HG02763 (cell line): ENCODE results near the gene OR8B8.
A peak's percentile ranks its signal among the peaks of the same experiment; 100 is the strongest.
"Not testable (repeated sequence)": the region's sequence is repeated elsewhere in the genome, so short reads cannot be mapped to it uniquely, and the experiment has no call there.

ENCODE experiments used
- ATAC-seq: cut with Tn5 transposase; IDR thresholded peaks from one replicate; pipeline ENCODE4 v1.9.1; 2021; ENCODE audit warnings: mild to moderate bottlenecking, moderate library complexity; ENCODE audit not compliant: unreplicated experiment

Gene OR8B8

GRCh38 chr11:124442442-124442841 is 3.1 kb downstream of the OR8B8 start:
- ATAC-seq = no peak

GRCh38 chr11:124441519-124441918 is 4.0 kb downstream of the OR8B8 start:
- ATAC-seq = no peak

DNA sequence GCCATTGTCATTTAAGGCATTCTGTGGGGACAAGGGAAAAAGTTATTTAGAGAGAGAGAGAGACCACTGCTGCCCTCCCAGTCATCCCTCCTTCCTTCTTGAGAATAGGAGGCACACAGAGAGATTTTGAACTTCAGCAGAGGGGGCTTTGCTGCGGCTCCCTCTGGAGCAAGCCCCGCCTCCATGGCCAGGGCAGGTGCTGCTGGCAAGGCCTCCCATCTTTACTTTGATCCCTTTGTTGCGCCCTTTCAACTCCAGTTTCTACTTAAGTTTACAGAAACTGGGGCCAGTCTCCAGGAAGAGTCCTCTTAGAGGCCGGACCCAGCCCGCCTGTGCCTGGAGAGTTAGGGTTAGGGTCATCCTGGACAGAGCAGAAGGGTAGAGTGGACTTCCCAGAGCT is 4.4 kb downstream of the OR8B8 start:
- ATAC-seq = no peak

- no peak for ATAC-seq
Observed at GRCh38 chr11:124440608-124441007, 4.9 kb downstream of the OR8B8 start.

DNA sequence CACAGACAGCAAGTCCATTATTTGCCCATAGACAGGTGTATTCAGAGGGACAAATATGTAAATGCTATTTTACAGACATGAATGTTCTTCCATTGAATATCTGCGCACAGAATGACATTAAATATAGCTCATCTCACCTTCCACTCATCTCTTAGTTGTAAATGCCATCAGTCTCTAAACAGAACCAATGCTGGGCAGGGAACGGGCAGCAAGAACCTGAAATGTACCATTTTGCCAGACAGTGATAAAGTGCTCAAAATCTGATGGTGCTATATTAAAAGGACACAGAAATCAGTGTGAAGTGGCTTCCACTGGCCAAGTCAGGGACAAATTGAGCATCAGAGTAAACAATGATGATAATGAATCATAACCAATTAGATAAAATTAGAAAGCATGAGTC is 10.8 kb downstream of the OR8B8 start:
- no peak for ATAC-seq

- ATAC-seq = no peak
Observed at GRCh38 chr11:124429599-124429998, 15.9 kb downstream of the OR8B8 start.

DNA sequence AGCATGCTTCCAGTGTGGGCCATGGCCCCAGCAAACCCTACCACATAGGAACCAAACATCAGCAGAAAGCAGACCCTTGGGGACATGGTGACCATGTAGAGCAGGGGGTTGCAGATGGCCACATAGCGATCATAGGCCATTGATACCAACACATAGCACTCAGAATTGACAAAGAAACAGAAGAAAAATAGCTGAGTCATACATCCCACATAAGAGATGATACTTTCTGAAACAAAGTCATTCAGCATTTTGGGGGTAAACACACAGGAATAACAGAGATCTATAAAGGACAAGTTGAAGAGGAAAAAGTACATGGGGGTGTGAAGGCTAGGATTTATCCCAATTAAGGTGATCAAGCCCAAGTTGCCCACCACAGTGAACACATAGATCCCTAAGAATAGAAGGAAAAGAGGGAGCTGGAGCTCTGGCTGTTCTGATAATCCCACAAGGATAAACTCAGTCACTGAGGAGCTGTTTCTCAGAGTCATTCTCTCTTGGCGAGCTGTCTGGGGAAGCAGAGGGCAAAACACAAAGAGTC is 21.0 kb downstream of the OR8B8 start, which contains the start of gene OR8B4:
OR8B4 (minus strand) TSS at position 488 of the 538 bp plus-strand sequence; CDS start at position 488, 0 bp downstream.
- no peak for ATAC-seq

DNA sequence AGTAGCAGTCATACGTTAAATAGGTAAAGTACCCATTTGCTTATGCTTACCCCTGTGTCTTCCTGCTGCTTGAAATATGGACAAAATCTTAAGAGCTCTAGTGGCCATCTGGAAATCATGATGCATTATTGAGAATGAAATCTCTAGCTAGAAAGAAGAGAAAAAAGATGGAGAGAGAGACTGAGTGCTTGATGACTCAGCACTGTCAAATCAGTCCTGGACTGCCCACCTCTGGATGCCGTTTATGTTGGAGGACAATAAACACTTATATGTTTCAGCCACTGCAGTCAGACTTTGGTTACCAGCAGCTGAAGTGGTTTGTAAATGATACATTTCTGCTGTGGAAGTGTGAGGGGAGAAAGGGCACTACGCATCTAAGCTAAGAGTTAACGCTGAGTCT is 24.5 kb downstream of the OR8B8 start:
- no peak for ATAC-seq

DNA sequence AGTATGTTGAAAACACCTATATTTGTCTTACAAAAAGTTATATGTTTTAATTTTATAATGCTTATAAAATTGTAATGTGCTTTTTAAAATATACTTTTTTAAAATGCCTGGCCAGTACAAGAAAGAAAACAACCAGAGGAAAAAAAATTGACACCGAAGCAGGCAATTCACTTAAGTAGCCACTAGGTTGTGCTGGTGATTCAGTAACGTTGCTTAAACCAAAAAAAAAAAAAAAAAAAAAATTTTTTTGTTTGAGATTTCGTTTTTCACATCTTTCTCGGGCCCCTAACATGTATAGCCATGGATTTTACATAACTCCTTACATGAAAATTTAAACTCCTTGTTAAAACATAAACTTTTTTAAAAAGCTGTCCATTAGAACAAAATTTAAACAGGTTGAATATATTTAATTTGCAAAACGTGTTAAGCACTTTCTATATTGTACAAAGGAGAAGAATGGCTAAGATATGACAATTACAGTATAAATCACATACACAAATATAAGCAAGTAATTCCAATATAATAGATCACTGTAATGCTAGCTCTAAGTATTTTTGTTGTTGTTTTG is 30.1 kb downstream of the OR8B8 start:
- ATAC-seq = no peak

GRCh38 chr11:124409906-124410305 is 35.6 kb downstream of the OR8B8 start:
- no peak for ATAC-seq

- no peak for ATAC-seq
Observed at GRCh38 chr11:124405581-124405980, 39.9 kb downstream of the OR8B8 start.

- not testable (repeated sequence) for ATAC-seq
Observed at GRCh38 chr11:124403186-124403585, 42.3 kb downstream of the OR8B8 start.

DNA sequence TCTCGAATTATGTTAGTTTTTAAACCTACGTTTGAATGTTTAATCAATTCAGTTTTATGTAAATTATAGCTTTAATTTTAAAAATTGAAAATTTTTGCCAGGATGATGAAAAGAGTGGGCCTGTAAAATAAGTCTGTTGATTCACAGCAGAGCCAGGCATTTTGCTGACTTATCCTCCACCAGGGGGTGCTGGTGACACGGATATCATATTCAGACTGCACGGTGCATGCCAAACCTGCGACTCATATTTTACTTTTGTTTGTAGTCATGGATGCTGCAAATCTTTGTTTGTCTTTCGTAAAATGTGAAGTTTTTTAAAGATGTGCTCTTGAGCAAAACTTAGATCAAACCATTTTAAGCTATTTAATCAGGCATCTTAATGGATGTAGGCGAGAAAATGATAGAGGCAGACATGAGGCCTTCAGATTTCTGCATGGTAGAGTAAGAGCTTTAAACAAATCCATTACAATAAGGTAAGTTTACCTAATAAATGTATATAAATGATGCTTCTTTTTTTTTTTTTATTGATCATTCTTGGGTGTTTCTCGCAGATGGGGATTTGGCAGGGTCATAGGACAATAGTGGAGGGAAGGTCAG is 43.1 kb downstream of the OR8B8 start:
- peak; percentile 68 for ATAC-seq

DNA sequence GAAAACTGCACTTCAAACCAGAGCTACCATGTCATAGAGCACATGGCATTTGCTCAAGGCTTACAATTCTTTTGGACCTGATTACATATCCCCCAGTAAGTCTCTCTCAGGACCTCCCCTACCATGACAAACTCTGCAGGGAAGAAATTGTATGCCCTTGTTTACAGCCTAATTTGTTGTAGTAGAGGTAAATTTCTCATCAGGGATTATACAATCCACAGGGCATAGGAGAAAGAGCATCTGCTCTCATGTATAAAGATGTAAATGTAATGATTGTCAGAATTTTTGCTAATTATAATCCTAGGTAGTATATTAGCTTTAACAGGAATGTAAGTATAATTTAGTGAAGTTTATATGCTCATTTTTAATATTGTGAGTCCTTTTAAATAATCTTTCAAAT is 46.6 kb downstream of the OR8B8 start, which contains the start of gene OR8B3:
OR8B3 (minus strand) TSS at position 101 of the 400 bp plus-strand sequence. CDS start 1,673 bp downstream, outside the sequence.
- no peak for ATAC-seq

- not testable (repeated sequence) for ATAC-seq
Observed at GRCh38 chr11:124396847-124397246, 48.6 kb downstream of the OR8B8 start.

DNA sequence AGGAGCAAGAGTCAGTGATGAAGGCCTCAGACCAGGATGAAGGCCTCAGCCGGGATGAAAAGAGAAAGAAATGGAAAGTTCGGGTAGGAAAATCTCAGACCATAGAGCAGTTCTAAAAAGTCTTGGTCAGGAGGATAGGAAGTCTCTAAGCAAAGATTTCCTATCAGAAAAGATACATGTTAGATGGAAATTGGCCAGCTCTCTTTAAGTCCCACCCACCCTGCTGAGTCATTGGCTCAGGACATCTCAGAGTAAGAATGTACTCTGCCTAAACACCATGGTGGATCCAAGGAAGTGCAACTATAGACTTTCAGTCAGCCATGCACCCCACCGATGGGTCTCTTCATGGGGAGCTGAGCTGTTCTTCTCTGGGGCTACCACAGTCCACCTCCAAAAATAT is 51.1 kb downstream of the OR8B8 start:
- ATAC-seq = no peak
